Measurements from ENCODE around the gene PDIA5. TPM values are rescaled to one million over a fixed set of nuclear protein-coding genes. Genes with fewer than 3 reads are reported as not detected.

Gene PDIA5
- total and polyA plus RNA-seq, 2 of the 4 experiments (the other 2 are of a cell fraction), result 19.4 to 42.0 TPM

DNA sequence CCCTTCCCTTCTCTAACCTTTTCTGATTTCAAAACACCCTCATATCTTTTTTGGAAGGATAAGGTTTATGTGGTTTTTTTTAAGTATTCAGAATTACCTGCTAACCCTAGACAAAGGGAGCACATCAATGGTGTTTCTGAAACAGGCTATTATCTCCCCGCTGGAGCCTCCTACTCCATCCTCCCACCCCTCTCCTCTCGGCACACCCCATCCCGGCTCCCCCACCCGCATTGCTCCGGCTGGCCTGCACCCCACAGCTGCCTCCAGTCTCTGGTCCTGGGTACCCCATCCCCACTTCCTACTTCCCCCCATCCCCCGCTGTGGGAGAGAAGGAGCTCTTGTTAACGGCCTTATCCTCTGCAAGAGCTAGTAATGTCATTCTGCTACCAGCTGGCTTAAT, 59.2 kb downstream of the PDIA5 start:
- 76% methylated on average over 3 of the region's 7 CpGs; no CpG with 5 or more reads in 1 of the 2 experiments for WGBS, 2 experiments (ENCODE audit: extremely low coverage in 2 of 2, insufficient read length in 1 of 2)
- H3K18ac ChIP-seq (ENCODE audit: low read depth, low read length), result no peak overlapping the region
- no peak overlapping the region for H3K9ac ChIP-seq (ENCODE audit: low read depth, low read length)
- H3K4me1 ChIP-seq (ENCODE audit: control insufficient read depth, insufficient read depth, low read length), result peaks cover 3% of the 10 kb centered on the region; the same call in 1 of the 2 replicates
- H2AK9ac ChIP-seq (replicated peaks; ENCODE audit: low read depth, low read length, poor library complexity), result no peak overlapping the region
- H4K8ac ChIP-seq (ENCODE audit: low read depth in 2 of 2, low read length in 2 of 2), result no peak overlapping the region
- POLR2A ChIA-PET (ENCODE audit: unreplicated experiment), result no interaction called here
- H4K91ac ChIP-seq (ENCODE audit: insufficient read depth, low read depth, low read length), result no peak overlapping the region
- H3K27ac ChIP-seq (ENCODE audit: insufficient read depth, low read length), result no peak overlapping the region
- H2BK20ac ChIP-seq (ENCODE audit: low read depth, low read length), result no peak overlapping the region
- H3K4me2 ChIP-seq (ENCODE audit: low read depth, low read length), result no peak overlapping the region
- no peak overlapping the region for H3K56ac ChIP-seq (ENCODE audit: extremely low read depth, insufficient read depth, low read length)
- DNase-seq (no peak), ATAC-seq (ENCODE audit: low read depth) (no peak)
- H4K5ac ChIP-seq (ENCODE audit: low read depth, low read length), result no peak overlapping the region
- no peak overlapping the region for H2AK5ac ChIP-seq (ENCODE audit: low read depth, low read length)
- H3K9me3 ChIP-seq (ENCODE audit: control insufficient read depth, insufficient read depth, low read length), result no peaks in the 10 kb centered on the region
- H3K23ac ChIP-seq (ENCODE audit: low read depth, low read length), result no peak overlapping the region
- no peak overlapping the region for H2BK5ac ChIP-seq (ENCODE audit: low read depth, low read length, poor library complexity, severe bottlenecking)
- peaks cover 12% of the 10 kb centered on the region; the same call in 1 of the 2 replicates for H3K9me1 ChIP-seq (ENCODE audit: insufficient read depth, low read length)
- no peak overlapping the region for H3K4ac ChIP-seq (ENCODE audit: low read depth, low read length)
- H2BK120ac ChIP-seq (ENCODE audit: low read depth, low read length), result no peak overlapping the region
- dilution Hi-C loops (cut with HindIII; ENCODE audit: low sequenced_read_pairs, unreplicated experiment) (no loop called here), intact Hi-C loops (cut with micrococcal nuclease) (no loop called here), in situ Hi-C loops (cut with MboI; ENCODE audit: low sequenced_read_pairs) (no loop called here)
- no peak overlapping the region for H3K4me3 ChIP-seq (ENCODE audit: insufficient read depth, low read depth, low read length)
- TF ChIP-seq RFX5 (IDR thresholded peaks at IDR 0.05; ENCODE audit: low read depth, low read length) (no peak), RAD21 (IDR thresholded peaks at IDR 0.05; ENCODE audit: low read length) (no peak), MXI1 (IDR thresholded peaks at IDR 0.05; ENCODE audit: borderline replicate concordance, low read depth, low read length) (no peak), CHD1 (IDR thresholded peaks at IDR 0.05; ENCODE audit: low read depth, low read length) (no peak), RCOR1 (IDR thresholded peaks at IDR 0.05; ENCODE audit: insufficient replicate concordance, low read length) (no peak), MAFK (IDR thresholded peaks at IDR 0.05; ENCODE audit: low read depth, low read length) (no peak), MAZ (IDR thresholded peaks at IDR 0.05; ENCODE audit: borderline replicate concordance, low read depth, low read length) (no peak), CEBPB (IDR thresholded peaks at IDR 0.05; ENCODE audit: low read depth, low read length) (no peak), BHLHE40 (IDR thresholded peaks at IDR 0.05; ENCODE audit: low read depth, low read length) (no peak), POLR2A (IDR thresholded peaks at IDR 0.05; ENCODE audit: low read depth, low read length) (no peak), FOS (IDR thresholded peaks at IDR 0.05; ENCODE audit: low read depth, low read length) (no peak), NFE2L2 (IDR thresholded peaks at IDR 0.05; ENCODE audit: low read depth, low read length) (no peak), SMC3 (IDR thresholded peaks at IDR 0.05; ENCODE audit: low read depth, low read length) (no peak)
- TF ChIP-seq, protein P1, sequence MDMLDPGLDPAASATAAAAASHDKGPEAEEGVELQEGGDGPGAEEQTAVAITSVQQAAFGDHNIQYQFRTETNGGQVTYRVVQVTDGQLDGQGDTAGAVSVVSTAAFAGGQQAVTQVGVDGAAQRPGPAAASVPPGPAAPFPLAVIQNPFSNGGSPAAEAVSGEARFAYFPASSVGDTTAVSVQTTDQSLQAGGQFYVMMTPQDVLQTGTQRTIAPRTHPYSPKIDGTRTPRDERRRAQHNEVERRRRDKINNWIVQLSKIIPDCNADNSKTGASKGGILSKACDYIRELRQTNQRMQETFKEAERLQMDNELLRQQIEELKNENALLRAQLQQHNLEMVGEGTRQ (IDR thresholded peaks at IDR 0.05; ENCODE audit: low read depth, low read length), result no peak
- TF ChIP-seq, protein P2, sequence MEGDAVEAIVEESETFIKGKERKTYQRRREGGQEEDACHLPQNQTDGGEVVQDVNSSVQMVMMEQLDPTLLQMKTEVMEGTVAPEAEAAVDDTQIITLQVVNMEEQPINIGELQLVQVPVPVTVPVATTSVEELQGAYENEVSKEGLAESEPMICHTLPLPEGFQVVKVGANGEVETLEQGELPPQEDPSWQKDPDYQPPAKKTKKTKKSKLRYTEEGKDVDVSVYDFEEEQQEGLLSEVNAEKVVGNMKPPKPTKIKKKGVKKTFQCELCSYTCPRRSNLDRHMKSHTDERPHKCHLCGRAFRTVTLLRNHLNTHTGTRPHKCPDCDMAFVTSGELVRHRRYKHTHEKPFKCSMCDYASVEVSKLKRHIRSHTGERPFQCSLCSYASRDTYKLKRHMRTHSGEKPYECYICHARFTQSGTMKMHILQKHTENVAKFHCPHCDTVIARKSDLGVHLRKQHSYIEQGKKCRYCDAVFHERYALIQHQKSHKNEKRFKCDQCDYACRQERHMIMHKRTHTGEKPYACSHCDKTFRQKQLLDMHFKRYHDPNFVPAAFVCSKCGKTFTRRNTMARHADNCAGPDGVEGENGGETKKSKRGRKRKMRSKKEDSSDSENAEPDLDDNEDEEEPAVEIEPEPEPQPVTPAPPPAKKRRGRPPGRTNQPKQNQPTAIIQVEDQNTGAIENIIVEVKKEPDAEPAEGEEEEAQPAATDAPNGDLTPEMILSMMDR (conservative IDR thresholded peaks at IDR 0.05; ENCODE audit: low read depth, low read length), result no peak
- TF ChIP-seq, protein P3, sequence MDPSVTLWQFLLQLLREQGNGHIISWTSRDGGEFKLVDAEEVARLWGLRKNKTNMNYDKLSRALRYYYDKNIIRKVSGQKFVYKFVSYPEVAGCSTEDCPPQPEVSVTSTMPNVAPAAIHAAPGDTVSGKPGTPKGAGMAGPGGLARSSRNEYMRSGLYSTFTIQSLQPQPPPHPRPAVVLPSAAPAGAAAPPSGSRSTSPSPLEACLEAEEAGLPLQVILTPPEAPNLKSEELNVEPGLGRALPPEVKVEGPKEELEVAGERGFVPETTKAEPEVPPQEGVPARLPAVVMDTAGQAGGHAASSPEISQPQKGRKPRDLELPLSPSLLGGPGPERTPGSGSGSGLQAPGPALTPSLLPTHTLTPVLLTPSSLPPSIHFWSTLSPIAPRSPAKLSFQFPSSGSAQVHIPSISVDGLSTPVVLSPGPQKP (IDR thresholded peaks at IDR 0.05; ENCODE audit: borderline replicate concordance, low read depth, low read length), result no peak
- no peak overlapping the region for H2BK15ac ChIP-seq (ENCODE audit: low read depth, low read length)
- H3K36me3 ChIP-seq (ENCODE audit: control insufficient read depth, insufficient read depth, low read length), result peaks cover 43% of the 10 kb centered on the region
- BruUV-seq (replicated peaks), result no TSS peak
- 0 out of 4 replicates have a peak, but pooled peaks cover 0 to 3% of the 10 kb centered on the region in 2 experiments for H3K79me1 ChIP-seq (ENCODE audit: low read depth in 1 of 2, low read length in 2 of 2)
- no peak overlapping the region for H2AFZ ChIP-seq (replicated peaks; ENCODE audit: low read length, poor library complexity)
- CTCF ChIA-PET, result no interaction called here
- H4K20me1 ChIP-seq (ENCODE audit: insufficient read depth, low read length), result peaks cover 7% of the 10 kb centered on the region; the same call in 1 of the 2 replicates
- no peak overlapping the region for H3K14ac ChIP-seq (replicated peaks; ENCODE audit: low read depth, low read length)
- no peaks in the 10 kb centered on the region for H3K27me3 ChIP-seq (ENCODE audit: control insufficient read depth, insufficient read depth, low read length)
